GM21390 (cell line): ENCODE results near the gene RPN1.

Experiments
- ATAC-seq: cut with Tn5 transposase; IDR thresholded peaks from one replicate; pipeline ENCODE4 v1.9.1; 2021; ENCODE audit not compliant: unreplicated experiment

Gene RPN1

GRCh38 chr3:128585189-128585588 is 65.4 kb downstream of the RPN1 start:
- ATAC-seq, result no peak

DNA sequence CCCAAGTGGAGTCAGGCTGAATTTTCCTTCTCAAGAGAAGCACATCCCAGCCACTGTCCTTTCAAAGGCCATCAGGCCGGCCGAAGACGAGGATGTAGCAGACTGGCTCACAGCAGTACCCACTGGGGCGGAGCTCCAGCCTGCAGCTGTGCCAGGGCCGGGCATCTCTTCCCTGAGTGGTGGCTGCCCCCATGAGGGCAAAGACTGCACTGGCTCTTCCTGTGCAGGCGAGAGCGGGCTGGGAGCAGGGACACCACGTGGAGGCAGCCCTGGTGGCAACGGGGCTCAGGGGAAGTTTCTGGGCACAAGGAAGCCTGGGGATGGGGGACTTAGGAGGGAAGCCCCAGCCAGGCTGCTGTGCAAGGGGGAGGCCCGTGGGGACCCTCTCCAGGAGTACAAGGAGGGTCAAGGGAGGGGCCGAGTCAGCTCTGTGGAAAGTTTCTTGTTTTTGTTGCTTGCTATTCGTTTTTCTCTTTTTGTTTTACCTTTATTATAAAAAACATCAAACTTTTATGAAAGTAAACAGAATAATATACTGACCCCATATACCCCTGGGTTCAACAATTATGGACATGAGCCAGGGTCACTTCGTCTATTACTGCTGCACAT is 66.1 kb downstream of the RPN1 start:
- no peak for ATAC-seq

DNA sequence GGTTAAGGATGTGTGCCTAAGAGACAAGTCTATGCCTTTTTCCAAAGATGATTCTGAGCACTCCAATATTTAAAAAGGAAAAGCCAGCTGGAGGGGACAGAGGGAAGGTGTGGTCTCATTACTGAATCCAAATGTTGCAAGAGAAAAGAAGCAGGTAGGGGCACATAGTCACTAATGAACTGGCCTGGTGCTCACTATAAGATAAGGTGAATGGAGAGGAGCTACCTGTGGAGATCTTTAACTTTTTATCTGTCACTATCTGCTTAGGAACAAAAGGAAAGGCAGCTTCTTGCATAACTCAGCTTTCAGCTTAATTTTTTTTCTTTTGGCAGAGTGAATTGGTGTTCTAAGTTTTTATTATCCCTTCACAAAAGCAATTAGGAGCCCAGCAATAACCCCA is 69.1 kb downstream of the RPN1 start:
- no peak for ATAC-seq

DNA sequence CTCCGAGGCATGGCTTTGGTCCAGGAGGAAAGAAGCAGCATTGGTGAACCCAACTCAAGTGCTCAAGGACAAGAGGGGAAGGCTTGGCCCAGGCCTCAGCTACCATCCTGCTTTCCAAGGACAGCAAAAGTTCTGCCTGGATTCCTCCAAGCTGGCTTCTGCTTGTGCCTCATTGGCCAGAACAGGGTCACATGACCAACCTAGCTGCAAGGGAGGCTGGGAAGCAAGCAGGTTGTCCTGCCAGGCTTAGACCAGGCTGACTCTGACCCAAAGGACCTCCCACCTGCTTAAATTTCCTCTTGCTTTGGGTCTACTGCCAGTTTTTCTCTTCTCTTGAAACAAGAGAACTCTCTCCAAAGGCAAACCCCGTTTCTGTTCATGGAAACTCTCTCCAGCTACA is 70.7 kb downstream of the RPN1 start:
- no peak for ATAC-seq

GRCh38 chr3:128578346-128578745 is 72.3 kb downstream of the RPN1 start:
- no peak for ATAC-seq

DNA sequence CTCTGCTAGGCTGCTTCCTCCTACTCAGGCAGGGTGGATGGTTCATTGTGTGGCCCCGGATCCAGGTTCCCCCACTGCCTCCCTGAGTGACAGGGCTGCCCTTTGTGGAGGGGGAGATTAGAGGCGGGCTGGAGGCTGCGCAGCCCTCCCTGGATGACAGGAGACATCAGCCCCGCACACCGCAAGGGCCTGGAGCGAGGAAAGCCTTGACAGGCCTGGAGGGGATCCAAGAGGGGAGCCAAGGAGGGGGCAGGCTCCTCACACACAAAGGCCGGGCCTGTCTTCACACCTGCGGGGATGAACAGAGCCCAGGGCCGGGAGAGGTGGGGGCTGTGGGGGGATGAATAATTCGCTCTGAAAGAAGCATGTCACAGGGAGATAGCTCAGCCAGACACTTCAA is 72.9 kb downstream of the RPN1 start:
- no peak for ATAC-seq

- ATAC-seq, result no peak
Measured at GRCh38 chr3:128576290-128576689, 74.3 kb downstream of the RPN1 start.

- no peak for ATAC-seq
Measured at GRCh38 chr3:128575777-128576176, 74.8 kb downstream of the RPN1 start.

DNA sequence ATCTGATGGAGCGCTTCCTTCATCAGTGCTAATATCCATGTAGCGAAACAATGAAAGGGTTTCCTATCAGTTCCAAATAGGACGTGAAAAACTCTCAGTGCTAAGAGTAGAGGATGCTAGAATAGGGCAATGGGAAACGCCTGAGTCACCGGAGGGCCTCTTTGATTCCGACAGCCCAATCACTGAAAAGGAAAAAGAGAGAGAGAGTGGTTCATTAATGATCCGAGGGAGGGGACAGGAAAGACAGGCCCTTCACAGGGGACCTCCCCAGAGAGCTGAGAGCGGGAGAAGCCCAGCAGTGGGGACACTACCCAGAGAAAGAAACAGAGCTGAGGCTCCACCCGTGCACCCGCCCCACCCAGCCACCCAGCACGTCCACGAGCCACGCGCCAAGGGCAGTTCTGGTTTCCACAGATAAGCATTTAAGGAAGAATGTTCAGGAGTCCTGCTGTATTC is 76.9 kb downstream of the RPN1 start:
- ATAC-seq, result no peak

GRCh38 chr3:128573160-128573559 is 77.5 kb downstream of the RPN1 start:
- no peak for ATAC-seq

DNA sequence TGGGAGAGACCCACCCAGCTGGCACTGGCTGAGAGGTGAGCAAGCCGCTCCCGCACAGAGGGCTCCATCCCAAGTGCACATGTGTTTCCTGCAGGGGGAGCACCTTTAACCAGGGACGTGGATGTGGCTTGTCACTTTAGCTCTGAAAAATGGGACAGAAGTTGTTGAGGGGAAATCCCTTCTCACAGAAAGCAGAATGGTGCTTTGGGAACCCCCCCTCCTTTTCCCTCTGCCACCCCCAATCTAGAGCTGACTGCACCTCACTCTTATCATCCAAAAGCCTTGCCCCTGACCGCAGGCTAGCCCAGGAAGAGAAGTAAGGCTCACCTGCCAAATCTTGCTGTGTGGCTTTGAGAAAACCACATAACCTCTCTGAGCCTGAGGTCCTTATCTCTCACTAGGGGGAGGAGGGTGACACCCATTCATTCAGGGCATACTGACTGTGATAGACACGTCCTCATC is 77.9 kb downstream of the RPN1 start:
- ATAC-seq, result no peak

DNA sequence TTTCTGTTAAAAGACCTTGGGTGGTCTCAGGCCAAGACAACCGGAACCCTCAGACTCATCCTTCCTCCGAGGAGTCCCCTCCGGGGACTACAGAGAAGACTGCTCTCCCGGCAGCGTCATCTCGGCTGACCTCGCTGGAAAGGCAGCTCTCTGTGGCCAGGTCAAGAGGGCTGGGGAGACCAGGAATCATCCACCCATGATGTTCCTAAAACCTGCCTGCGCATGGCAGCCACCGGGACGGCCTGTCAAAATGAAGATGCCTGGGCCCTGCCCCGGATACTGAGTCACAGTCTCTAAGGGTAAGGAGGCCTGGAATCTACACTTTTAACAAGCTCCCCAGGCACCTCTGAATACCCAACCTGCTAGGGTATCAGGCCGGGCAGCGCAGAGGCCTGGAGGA is 78.6 kb downstream of the RPN1 start:
- no peak for ATAC-seq
